ENCODE measurements around the gene GJC3.
"Not testable (repeated sequence)": the region's sequence is repeated elsewhere in the genome, so short reads cannot be mapped to it uniquely, and the experiment has no call there.

The GJC3 gene, protein sequence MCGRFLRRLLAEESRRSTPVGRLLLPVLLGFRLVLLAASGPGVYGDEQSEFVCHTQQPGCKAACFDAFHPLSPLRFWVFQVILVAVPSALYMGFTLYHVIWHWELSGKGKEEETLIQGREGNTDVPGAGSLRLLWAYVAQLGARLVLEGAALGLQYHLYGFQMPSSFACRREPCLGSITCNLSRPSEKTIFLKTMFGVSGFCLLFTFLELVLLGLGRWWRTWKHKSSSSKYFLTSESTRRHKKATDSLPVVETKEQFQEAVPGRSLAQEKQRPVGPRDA

GRCh38 chr7:99928994-99929729 is at the start of gene GJC3:
GJC3 (minus strand) TSS chr7:99929620; CDS start chr7:99929620, 0 bp downstream.
- DNase-seq (ENCODE audit: extremely low read depth in 1 of 2, low read depth in 1 of 2), result peak in 1 of 2 donors; percentile 10

- no peak for DNase-seq (ENCODE audit: extremely low read depth in 1 of 2, low read depth in 1 of 2)
These were observed 47.2 kb upstream of the GJC3 start for GRCh38 chr7:99976626-99977025.

GRCh38 chr7:99975782-99976521 is 46.5 kb upstream of the GJC3 start, which contains the start of gene AZGP1:
AZGP1 (minus strand) TSS chr7:99976031; CDS start chr7:99976020, 11 bp downstream.
- no peak for DNase-seq (ENCODE audit: extremely low read depth in 1 of 2, low read depth in 1 of 2)

GRCh38 chr7:99974681-99975080 is 45.3 kb upstream of the GJC3 start:
- DNase-seq (ENCODE audit: extremely low read depth in 1 of 2, low read depth in 1 of 2), result no peak

DNA sequence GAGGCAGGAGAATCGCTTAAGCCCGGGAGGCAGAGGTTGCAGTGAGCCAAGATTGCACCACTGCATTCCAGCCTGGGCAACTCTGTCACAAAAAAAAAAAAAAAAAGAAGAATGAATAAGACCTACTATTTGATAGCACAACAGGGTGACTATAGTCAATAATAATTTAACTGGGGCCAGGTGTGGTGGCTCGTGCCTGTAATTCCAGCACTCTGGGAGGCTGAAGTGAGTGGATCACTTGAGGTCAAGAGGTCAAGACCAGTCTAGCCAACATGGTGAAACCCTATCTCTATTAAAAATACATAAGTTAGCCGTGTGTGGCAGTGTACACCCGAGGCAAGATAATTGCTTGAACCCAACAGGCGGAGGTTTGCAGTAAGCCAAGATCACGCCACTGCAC is 44.4 kb upstream of the GJC3 start:
- not testable (repeated sequence) for DNase-seq (ENCODE audit: extremely low read depth in 1 of 2, low read depth in 1 of 2)

DNA sequence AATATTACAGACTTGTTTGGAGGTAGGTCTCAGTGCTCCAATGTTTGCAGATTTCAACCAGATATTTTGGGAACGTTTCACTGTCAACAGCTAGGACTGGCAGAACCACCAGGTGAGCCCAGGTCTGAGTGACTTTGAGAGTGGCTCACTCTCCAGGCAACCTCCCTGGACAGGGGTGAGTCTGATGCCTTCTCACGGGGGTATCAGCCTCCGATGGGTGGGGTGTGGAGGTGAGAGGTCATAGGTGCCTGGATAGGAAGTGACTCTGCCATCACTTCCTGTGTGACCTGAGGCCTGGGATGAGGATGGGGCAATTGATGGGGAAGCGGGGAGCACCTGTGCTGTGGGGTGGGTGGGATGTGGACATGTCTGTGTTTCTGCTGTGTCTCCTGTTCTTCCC is 41.8 kb upstream of the GJC3 start:
- no peak for DNase-seq (ENCODE audit: extremely low read depth in 1 of 2, low read depth in 1 of 2)

GRCh38 chr7:99969813-99970212 is 40.4 kb upstream of the GJC3 start:
- not testable (repeated sequence) for DNase-seq (ENCODE audit: extremely low read depth in 1 of 2, low read depth in 1 of 2)

DNA sequence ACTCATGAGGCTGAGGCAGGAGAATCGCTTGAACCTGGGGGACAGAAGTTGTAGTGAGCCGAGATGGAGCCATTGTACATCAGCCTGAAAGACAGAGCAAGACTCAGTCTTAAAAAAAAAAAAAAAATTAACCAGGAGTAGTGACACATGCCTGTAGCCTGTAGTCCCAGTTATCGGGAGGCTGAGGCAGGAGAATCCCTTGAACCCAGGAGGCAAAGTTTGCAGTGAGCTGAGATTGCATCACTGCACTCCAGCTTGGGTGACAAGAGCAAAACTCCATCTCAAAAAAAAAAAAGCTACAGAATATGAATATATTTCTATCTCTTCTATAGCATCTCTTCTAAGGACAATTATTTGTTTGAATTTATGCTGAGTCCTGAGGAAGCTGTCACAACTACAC is 39.9 kb upstream of the GJC3 start:
- DNase-seq (ENCODE audit: extremely low read depth in 1 of 2, low read depth in 1 of 2), result no peak

DNA sequence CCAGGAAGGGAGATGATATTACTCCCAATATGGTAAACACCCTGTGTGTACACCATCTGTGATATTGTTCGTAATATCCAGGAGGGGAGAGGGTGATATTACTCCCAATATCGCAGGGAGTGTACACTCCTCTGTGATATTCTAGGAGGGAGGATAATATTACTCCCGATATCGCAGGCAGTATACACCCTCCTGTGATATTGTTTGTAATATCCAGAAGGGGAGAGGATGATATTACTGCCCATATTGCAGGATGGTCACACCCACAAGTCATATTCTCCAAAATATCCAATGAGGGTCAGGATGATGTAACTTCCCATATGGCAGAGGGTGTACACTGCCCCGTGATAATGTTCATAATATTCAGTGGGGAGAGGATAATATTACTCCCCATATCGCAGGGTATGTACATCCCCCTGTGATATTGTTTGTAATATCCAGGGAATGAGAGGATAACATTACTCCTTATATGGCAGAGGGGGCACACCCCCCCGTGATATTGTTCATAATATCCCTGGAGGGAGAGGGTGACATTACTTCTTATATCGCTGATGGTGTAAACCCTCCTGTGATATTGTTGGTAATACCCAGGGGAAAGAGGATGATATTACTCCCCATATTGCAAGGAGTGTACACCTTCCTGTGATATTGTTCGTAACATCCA is 29.3 kb upstream of the GJC3 start:
- no peak for DNase-seq (ENCODE audit: extremely low read depth in 1 of 2, low read depth in 1 of 2)

DNA sequence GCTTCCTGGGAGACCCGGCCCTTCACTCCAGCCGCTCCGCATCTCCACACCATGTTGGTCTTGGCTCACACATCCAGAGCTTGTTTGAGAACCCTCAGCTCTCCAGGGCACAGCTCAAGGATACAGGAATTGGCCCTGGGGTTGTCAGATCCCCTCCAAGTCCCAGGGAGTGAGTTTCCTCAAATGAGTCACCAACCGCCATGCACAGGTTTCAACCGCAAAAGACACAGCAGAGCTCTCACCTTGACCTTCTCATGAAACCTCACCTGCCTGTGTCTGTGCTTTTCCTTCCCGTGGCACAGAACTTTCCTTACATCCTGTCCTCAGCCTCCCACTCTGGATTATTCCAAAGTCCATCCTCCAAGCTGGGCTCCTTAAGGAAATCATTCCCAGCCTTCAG is 25.8 kb upstream of the GJC3 start:
- DNase-seq (ENCODE audit: extremely low read depth in 1 of 2, low read depth in 1 of 2), result no peak

GRCh38 chr7:99954643-99955042 is 25.2 kb upstream of the GJC3 start:
- DNase-seq (ENCODE audit: extremely low read depth in 1 of 2, low read depth in 1 of 2), result not testable (repeated sequence)

GRCh38 chr7:99953649-99954048 is 24.2 kb upstream of the GJC3 start:
- no peak for DNase-seq (ENCODE audit: extremely low read depth in 1 of 2, low read depth in 1 of 2)

- not testable (repeated sequence) for DNase-seq (ENCODE audit: extremely low read depth in 1 of 2, low read depth in 1 of 2)
These were observed 23.2 kb upstream of the GJC3 start for GRCh38 chr7:99952649-99953048.

- not testable (repeated sequence) for DNase-seq (ENCODE audit: extremely low read depth in 1 of 2, low read depth in 1 of 2)
These were observed 21.4 kb upstream of the GJC3 start for GRCh38 chr7:99950819-99951218.

- no peak for DNase-seq (ENCODE audit: extremely low read depth in 1 of 2, low read depth in 1 of 2)
These were observed 20.3 kb upstream of the GJC3 start for GRCh38 chr7:99949645-99950228.

DNA sequence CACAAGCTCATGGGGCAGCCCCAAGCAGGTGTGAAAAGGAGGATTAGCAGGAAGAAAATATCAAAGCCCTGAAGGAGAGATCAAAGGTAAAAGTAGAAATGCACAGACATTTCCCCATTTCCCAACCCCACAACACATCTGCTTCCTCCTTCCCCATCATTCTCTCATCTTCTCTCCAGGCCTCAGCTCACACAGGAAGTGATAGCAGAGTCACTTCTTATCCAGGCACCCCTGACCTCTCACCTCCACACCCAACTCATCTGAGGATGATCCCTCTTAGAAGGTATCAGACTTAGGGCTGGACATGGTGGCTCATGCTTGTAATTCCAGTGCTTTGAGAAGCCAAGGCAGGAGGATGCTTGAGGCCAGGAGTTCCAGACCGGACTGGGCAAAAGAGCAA is 18.2 kb upstream of the GJC3 start:
- no peak for DNase-seq (ENCODE audit: extremely low read depth in 1 of 2, low read depth in 1 of 2)

DNA sequence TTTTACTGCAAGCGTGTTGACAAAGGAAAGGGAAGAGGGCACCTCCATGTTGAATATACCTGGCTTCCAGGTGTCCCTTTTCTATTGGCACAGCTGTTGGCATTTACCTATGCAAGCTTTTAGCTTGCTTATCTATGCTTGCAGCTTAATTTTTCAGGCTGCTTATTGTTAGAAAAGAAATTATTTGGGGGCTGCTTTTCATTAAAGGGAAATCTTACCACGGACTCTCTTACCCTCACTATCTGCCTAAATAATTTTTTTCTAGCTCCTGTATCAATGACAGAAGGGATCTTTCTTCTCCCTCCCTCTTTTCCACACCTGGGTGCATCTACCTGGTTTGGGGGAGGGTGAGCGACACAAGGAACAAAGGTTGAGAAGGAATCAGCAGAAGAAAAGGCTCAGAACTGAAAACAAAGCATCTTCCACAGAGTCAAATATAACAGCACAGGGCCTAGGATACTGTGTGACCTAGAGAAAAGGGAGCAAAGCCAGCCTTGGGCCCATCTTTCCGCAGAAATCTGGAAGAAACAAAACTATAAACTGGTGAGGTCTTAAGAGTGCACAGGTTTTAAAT is 15.2 kb upstream of the GJC3 start:
- no peak for DNase-seq (ENCODE audit: extremely low read depth in 1 of 2, low read depth in 1 of 2)

DNA sequence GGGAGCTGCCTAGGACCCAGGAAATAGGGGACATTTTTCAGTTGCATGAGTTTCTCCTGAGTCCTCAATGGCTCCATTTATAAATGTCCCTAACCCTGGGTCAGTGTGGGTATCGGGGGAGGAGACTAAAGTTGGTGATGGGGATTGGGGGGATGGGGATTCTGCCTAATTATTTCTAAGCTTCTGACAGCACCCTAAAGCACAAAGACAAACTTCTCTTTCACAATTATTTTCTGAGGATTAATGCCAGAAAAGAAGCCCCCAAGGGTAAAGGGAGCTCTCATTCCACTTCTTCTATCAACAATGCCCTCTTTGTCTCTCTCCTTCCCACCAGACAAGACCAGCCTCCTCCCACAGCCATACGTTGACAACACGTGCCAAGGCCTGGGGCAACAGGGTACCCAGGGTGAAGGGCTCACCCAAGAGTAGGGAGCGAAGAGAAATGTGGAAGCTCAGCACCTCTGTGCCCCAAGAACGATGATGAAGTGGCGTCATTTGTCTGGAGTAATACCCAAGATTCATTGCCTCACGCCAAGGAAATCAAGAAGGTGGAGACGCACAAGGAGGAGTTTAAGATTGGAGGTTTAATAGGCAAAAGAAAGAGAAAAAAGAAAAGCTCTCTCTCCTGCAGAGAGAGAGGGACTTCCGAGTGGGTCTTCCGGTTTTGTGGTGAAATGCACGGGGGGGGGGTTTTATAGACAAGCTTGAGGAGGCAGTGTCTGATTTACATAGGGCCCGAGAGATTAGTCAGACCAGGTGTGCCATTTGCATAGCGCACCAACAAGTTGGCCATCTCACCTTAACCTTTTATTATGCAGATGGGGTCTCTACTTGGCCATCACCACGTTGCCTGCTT is 14.4 kb upstream of the GJC3 start:
- no peak for DNase-seq (ENCODE audit: extremely low read depth in 1 of 2, low read depth in 1 of 2)

DNA sequence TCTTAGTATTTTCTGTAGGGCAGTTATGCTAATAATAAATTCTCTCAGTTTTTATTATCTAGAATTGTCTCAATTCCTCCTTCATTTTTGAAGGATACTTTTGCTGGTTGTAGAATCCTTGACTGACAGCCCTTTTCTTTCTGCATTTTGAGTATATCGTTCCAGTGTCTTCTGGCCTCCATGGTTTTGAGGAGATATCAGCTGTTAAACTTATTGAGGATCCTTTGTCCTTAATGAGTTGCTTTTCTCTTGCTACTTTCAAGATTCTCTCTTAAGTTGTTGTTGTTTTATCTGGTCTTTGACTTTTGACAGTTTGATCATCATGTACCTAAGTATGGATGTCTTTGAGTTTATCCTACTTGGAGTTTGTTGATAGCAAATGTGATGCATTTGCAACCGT is 8.9 kb upstream of the GJC3 start:
- DNase-seq (ENCODE audit: extremely low read depth in 1 of 2, low read depth in 1 of 2), result no peak

All from stimulated activated CD8-positive, alpha-beta memory T cell treated with anti-CD3 and anti-CD28 coated beads, Interleukin-7, amount 100 ng/mL, for 48 hours (primary cell).